Measurements from ENCODE around the gene RAB4A. TPM values are rescaled to one million over a fixed set of nuclear protein-coding genes. Genes with fewer than 3 reads are reported as not detected.
A peak's percentile ranks its signal among the peaks of the same experiment; 100 is the strongest.

Gene RAB4A
- polyA plus RNA-seq, 1 donor from 2014 or later: 49.8 TPM

DNA sequence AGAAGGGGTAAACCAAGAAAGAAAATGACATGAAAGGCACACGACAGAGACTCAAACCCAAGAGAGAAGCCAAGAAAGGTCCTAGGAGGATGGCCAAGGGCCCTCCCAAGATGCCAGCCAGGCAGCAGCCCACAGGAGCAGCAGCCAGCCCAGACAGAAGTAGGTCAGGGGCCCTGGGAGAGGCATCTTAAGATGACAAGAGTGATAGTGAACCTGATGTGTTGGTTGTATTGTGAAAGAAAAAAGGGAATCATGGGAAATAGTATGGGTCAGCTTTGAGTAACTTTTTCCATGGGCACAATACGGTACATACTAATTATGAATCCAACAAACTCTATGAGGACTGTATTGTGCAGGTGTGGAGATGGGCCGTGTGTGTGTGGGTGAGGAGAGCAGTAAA, 68.6 kb downstream of the RAB4A start:
- H3K9ac ChIP-seq (ENCODE audit: low read length): no peak overlapping the region
- H2AFZ ChIP-seq (ENCODE audit: low read depth, low read length): no peak overlapping the region
- no peaks in the 10 kb centered on the region for H3K9me2 ChIP-seq (ENCODE audit: insufficient read depth, low read length)
- no peaks in the 10 kb centered on the region for H3K9me3 ChIP-seq (ENCODE audit: low read length)
- peak overlapping the region; percentile 79 for H3K4me3 ChIP-seq (ENCODE audit: low read length)
- peak overlapping the region; percentile 46 for H3K4me2 ChIP-seq (ENCODE audit: low read length)
- H3K27me3 ChIP-seq (ENCODE audit: insufficient read depth, low read depth, low read length): no peaks in the 10 kb centered on the region
- no peaks in the 10 kb centered on the region for H4K20me1 ChIP-seq (ENCODE audit: insufficient read depth)
- H3K27ac ChIP-seq (ENCODE audit: low read length): no peak overlapping the region
- H3K79me2 ChIP-seq (replicated peaks; ENCODE audit: insufficient read depth, low read length): peaks cover 56% of the 10 kb centered on the region
- no peak for TF ChIP-seq SMC3 (conservative IDR thresholded peaks at IDR 0.05; ENCODE audit: poor library complexity)
- TF ChIP-seq POLR2AphosphoS5 (IDR thresholded peaks at IDR 0.05): no peak
- TF ChIP-seq, protein P1, sequence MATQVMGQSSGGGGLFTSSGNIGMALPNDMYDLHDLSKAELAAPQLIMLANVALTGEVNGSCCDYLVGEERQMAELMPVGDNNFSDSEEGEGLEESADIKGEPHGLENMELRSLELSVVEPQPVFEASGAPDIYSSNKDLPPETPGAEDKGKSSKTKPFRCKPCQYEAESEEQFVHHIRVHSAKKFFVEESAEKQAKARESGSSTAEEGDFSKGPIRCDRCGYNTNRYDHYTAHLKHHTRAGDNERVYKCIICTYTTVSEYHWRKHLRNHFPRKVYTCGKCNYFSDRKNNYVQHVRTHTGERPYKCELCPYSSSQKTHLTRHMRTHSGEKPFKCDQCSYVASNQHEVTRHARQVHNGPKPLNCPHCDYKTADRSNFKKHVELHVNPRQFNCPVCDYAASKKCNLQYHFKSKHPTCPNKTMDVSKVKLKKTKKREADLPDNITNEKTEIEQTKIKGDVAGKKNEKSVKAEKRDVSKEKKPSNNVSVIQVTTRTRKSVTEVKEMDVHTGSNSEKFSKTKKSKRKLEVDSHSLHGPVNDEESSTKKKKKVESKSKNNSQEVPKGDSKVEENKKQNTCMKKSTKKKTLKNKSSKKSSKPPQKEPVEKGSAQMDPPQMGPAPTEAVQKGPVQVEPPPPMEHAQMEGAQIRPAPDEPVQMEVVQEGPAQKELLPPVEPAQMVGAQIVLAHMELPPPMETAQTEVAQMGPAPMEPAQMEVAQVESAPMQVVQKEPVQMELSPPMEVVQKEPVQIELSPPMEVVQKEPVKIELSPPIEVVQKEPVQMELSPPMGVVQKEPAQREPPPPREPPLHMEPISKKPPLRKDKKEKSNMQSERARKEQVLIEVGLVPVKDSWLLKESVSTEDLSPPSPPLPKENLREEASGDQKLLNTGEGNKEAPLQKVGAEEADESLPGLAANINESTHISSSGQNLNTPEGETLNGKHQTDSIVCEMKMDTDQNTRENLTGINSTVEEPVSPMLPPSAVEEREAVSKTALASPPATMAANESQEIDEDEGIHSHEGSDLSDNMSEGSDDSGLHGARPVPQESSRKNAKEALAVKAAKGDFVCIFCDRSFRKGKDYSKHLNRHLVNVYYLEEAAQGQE (IDR thresholded peaks at IDR 0.05; ENCODE audit: borderline replicate concordance): no peak
- TF ChIP-seq, protein P2, sequence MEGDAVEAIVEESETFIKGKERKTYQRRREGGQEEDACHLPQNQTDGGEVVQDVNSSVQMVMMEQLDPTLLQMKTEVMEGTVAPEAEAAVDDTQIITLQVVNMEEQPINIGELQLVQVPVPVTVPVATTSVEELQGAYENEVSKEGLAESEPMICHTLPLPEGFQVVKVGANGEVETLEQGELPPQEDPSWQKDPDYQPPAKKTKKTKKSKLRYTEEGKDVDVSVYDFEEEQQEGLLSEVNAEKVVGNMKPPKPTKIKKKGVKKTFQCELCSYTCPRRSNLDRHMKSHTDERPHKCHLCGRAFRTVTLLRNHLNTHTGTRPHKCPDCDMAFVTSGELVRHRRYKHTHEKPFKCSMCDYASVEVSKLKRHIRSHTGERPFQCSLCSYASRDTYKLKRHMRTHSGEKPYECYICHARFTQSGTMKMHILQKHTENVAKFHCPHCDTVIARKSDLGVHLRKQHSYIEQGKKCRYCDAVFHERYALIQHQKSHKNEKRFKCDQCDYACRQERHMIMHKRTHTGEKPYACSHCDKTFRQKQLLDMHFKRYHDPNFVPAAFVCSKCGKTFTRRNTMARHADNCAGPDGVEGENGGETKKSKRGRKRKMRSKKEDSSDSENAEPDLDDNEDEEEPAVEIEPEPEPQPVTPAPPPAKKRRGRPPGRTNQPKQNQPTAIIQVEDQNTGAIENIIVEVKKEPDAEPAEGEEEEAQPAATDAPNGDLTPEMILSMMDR (IDR thresholded peaks at IDR 0.05; ENCODE audit: poor library complexity, severe bottlenecking): no peak
- TF ChIP-seq MXI1 (conservative IDR thresholded peaks at IDR 0.05; ENCODE audit: poor library complexity, severe bottlenecking): no peak
- no peak for TF ChIP-seq TAF1 (IDR thresholded peaks at IDR 0.05; ENCODE audit: low read depth)
- TF ChIP-seq EP300 (conservative IDR thresholded peaks at IDR 0.05; ENCODE audit: poor library complexity, severe bottlenecking): no peak
- no peak for TF ChIP-seq EZH2 (IDR thresholded peaks at IDR 0.05; ENCODE audit: borderline replicate concordance, insufficient read depth, low read length, poor library complexity, severe bottlenecking)
- TF ChIP-seq RAD21 (conservative IDR thresholded peaks at IDR 0.05): no peak
- no peaks in the 10 kb centered on the region for H3F3A ChIP-seq (ENCODE audit: insufficient read depth, low read length, poor library complexity, severe bottlenecking)
- H3K36me3 ChIP-seq (ENCODE audit: insufficient read depth, low read length): peaks cover 6% of the 10 kb centered on the region

DNA sequence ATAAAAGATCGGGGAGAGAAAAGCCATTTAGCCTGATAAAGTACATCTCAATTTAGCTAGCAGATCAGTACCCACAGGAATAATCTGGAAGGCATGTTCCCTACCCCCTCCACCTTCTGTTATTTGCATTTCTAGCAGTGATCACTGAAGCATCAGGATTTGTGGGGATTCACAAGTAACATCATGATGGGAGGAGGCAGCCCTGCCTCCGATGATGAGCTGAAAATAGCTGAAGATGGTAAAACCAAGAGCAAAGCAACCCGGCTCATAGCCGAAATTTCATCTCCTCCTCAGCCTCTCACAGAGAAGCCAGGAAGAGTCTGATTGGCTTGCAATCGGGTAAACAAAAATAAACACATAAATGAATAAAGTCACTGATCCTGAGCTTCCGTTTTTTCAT, 69.6 kb downstream of the RAB4A start:
- H2AFZ ChIP-seq (ENCODE audit: low read depth, low read length): no peak overlapping the region
- peak overlapping the region; percentile 79 for H3K4me3 ChIP-seq (ENCODE audit: low read length)
- no peaks in the 10 kb centered on the region for H3K9me2 ChIP-seq (ENCODE audit: insufficient read depth, low read length)
- H4K20me1 ChIP-seq (ENCODE audit: insufficient read depth): no peaks in the 10 kb centered on the region
- H3K9me3 ChIP-seq (ENCODE audit: low read length): no peaks in the 10 kb centered on the region
- no peak overlapping the region for H3K27ac ChIP-seq (ENCODE audit: low read length)
- TF ChIP-seq SMC3 (conservative IDR thresholded peaks at IDR 0.05; ENCODE audit: poor library complexity): no peak
- TF ChIP-seq EZH2 (IDR thresholded peaks at IDR 0.05; ENCODE audit: borderline replicate concordance, insufficient read depth, low read length, poor library complexity, severe bottlenecking): no peak
- TF ChIP-seq POLR2AphosphoS5 (IDR thresholded peaks at IDR 0.05): no peak
- TF ChIP-seq, protein P2 (IDR thresholded peaks at IDR 0.05; ENCODE audit: poor library complexity, severe bottlenecking): no peak
- no peak for TF ChIP-seq TAF1 (IDR thresholded peaks at IDR 0.05; ENCODE audit: low read depth)
- H3K79me2 ChIP-seq (replicated peaks; ENCODE audit: insufficient read depth, low read length): peaks cover 47% of the 10 kb centered on the region
- no peaks in the 10 kb centered on the region for H3K27me3 ChIP-seq (ENCODE audit: insufficient read depth, low read depth, low read length)
- H3F3A ChIP-seq (ENCODE audit: insufficient read depth, low read length, poor library complexity, severe bottlenecking): no peaks in the 10 kb centered on the region
- peaks cover 1% of the 10 kb centered on the region for H3K36me3 ChIP-seq (ENCODE audit: insufficient read depth, low read length)
- H3K4me2 ChIP-seq (ENCODE audit: low read length): peak overlapping the region; percentile 46
- peak overlapping the region; percentile 45 for H3K9ac ChIP-seq (ENCODE audit: low read length)

All from neural cell (in vitro differentiated cells).